Colonic mucosa (tissue), 4 donors: Measurements from ENCODE around the gene ECHDC1. TPM values are rescaled to one million over a fixed set of nuclear protein-coding genes. Genes with fewer than 3 reads are reported as not detected.

Source experiments
- DNase-seq: peaks from one replicate; pipeline ENCODE4 v3.0.0-alpha.2; 2020
- H3K27ac ChIP-seq: fragments of 200-600 bp; one replicate; pipeline ENCODE4 v1.8.0; 2021
- H3K27me3 ChIP-seq: fragments of 200-600 bp; one replicate; pipeline ENCODE4 v1.8.0; 2021
- H3K36me3 ChIP-seq: fragments of 200-600 bp; one replicate; pipeline ENCODE4 v1.8.0; 2021
- H3K4me1 ChIP-seq: fragments of 200-600 bp; one replicate; pipeline ENCODE4 v1.8.0; 2021; ENCODE audit warnings: mild to moderate bottlenecking
- H3K4me3 ChIP-seq: fragments of 200-600 bp; one replicate; pipeline ENCODE4 v1.8.0; 2021
- H3K9ac ChIP-seq, 2 donors: one replicate each; pipeline ENCODE4 v1.7.0; 2013; ENCODE audit warnings: control low read depth in 2 of 2, low read depth in 2 of 2, low read length in 2 of 2
- H3K9me3 ChIP-seq: fragments of 200-600 bp; one replicate; pipeline ENCODE4 v1.8.0; 2021
- intact Hi-C: fragments of 100-400 bp; cut with DNase I; formaldehyde crosslinking; loops from one replicate; pipeline ENCODE4 v1.14.1; 2022
- total RNA-seq, 2 donors: library from RNA; stranded (reverse); fragmentation: NEBNext Ultra II Directional in 1 of 2; extraction: Animal tissue kit (Norgen Biotek cat#: 25700) in 1 of 2; gene quantifications; one replicate each; pipeline ENCODE4 v1.2.1, GENCODE V29; 2021
- TF ChIP-seq, protein P1 (sequence below): fragments of 200-600 bp; IDR thresholded peaks from one replicate; pipeline ENCODE4 v1.8.0; 2022; ENCODE audit warnings: antibody characterized with exemption, mild to moderate bottlenecking
- donor health status: healthy.
- donor health status: DM: no; HTN: no; CAD: no.
- donor health status: DM: no; HTN: no; CAD: no.

ECHDC1 gene
- total RNA-seq, 2 donors from 2014 or later: 56.1 to 111 TPM

DNA sequence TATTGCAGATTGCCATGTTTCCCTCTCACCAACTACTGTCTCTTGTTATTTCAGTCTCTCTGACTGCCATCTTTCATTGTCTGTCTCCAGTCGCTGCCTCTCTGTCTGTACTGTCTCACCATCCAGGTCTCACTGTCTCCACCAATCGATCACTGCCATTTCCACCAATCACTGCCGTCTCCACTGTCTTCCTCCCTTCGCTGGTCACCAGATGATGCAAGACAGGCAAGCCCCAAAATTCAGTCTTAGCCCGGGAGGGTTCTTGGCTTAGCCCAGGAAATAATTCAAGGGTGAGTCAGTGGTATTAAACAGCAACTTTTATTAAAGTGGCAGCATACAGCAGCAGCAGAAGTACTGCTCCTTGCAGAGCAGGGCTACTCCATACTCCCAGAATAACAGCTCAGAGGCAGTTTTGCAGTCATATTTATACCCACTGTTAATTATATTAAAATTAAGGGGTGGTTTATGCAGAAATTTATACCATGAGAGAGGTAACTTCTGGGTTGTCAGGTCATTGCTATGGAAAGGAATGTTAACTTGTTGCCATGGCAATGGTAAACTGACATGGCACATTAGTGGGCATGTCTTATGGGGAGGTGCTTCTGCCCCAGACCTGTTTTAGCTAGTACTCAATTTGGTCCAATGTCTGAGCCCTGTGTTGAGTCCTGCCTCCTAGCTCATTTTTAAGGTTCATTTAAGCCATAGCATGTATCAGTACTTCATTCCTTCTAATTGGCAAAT is 23.0 kb upstream of the ECHDC1 start:
- H3K27ac ChIP-seq: no peak overlapping the region
- no peak for DNase-seq
- intact Hi-C loops: no loop called here

DNA sequence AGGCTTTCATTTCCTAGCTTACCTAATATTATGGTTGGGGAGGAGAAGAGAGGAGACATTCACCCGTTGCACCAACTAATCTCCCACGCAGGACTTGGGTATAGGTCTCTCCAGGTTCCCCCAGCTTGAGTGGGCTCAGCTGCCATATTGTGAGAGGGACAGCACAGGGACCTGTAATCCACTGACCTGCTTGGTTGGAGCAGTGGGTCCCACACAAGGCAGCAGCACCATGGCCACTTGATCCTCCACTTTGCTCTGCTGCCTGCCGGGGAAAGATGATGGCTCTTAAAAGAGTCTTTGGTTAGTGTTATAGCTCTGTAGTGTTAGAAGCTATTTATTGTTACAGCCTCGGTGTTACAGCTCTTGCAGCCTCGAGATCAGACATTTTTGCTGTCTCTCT is 22.5 kb upstream of the ECHDC1 start:
- no peaks in the 10 kb centered on the region for H3K27me3 ChIP-seq
- H3K4me1 ChIP-seq: no peaks in the 10 kb centered on the region
- TF ChIP-seq, protein P1, sequence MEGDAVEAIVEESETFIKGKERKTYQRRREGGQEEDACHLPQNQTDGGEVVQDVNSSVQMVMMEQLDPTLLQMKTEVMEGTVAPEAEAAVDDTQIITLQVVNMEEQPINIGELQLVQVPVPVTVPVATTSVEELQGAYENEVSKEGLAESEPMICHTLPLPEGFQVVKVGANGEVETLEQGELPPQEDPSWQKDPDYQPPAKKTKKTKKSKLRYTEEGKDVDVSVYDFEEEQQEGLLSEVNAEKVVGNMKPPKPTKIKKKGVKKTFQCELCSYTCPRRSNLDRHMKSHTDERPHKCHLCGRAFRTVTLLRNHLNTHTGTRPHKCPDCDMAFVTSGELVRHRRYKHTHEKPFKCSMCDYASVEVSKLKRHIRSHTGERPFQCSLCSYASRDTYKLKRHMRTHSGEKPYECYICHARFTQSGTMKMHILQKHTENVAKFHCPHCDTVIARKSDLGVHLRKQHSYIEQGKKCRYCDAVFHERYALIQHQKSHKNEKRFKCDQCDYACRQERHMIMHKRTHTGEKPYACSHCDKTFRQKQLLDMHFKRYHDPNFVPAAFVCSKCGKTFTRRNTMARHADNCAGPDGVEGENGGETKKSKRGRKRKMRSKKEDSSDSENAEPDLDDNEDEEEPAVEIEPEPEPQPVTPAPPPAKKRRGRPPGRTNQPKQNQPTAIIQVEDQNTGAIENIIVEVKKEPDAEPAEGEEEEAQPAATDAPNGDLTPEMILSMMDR: no peak
- no peak overlapping the region for H3K4me3 ChIP-seq
- H3K9me3 ChIP-seq: no peaks in the 10 kb centered on the region
- intact Hi-C loops: no loop called here
- DNase-seq: no peak
- no peak overlapping the region for H3K27ac ChIP-seq
- H3K36me3 ChIP-seq: no peaks in the 10 kb centered on the region
- no peak overlapping the region for H3K9ac ChIP-seq

More for the DNA sequence above, 23.0 kb upstream of the ECHDC1 start:
- H3K4me3 ChIP-seq: no peak overlapping the region
- no peaks in the 10 kb centered on the region for H3K4me1 ChIP-seq
- no peaks in the 10 kb centered on the region for H3K36me3 ChIP-seq
- TF ChIP-seq, protein P1: no peak
- H3K27me3 ChIP-seq: no peaks in the 10 kb centered on the region
- no peak overlapping the region for H3K9ac ChIP-seq
- no peaks in the 10 kb centered on the region for H3K9me3 ChIP-seq

DNA sequence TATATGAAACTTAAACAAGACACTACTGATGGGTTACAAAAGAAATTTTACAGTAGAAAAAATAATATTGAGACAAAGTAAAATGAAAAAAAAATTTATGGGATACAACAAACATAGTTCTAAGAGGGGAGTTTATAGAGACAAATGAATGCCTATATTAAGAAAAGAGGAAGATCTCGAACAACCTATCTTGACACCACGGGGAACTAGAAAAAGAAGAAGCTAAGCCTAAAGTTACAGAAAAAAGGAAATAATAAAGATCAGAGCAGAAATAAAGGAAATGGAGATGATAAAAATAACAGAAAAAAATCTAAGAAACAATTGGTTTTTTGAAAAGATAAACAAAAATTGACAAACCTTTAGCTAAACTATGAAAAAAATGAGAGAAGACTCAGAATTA is 9.1 kb upstream of the ECHDC1 start:
- Histone ChIP-seq H3K9me3 (no peaks in the 10 kb centered on the region), H3K27me3 (no peaks in the 10 kb centered on the region), H3K27ac (no peak overlapping the region), H3K4me1 (no peaks in the 10 kb centered on the region), H3K9ac (no peak overlapping the region), H3K36me3 (no peaks in the 10 kb centered on the region), H3K4me3 (no peak overlapping the region)
- intact Hi-C loops: no loop called here
- DNase-seq: no peak
- TF ChIP-seq, protein P1: no peak

DNA sequence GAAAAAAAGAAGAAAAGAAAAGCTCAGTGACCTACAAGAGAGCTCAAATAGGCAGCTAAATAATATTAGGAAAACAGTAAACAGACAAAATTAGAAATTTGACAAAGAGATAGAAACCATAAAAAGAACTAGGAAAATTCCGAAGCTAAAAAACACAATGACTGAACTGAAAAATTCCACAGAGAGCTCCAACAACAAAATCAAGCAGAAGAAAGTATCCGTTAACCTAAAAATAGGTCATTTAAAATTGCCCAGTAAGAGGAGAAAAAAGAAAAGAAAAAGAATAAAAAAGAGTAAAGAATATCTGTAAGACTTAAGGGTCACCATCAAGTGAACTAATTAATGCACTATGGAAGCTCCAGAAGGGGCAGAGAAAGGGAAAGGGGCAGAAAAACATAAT is 6.6 kb upstream of the ECHDC1 start:
- intact Hi-C loops: no loop called here
- no peak overlapping the region for H3K4me3 ChIP-seq
- no peaks in the 10 kb centered on the region for H3K36me3 ChIP-seq
- no peaks in the 10 kb centered on the region for H3K4me1 ChIP-seq
- no peak overlapping the region for H3K27ac ChIP-seq
- no peak for DNase-seq
- no peaks in the 10 kb centered on the region for H3K27me3 ChIP-seq
- TF ChIP-seq, protein P1: no peak
- H3K9ac ChIP-seq: no peak overlapping the region
- no peaks in the 10 kb centered on the region for H3K9me3 ChIP-seq

DNA sequence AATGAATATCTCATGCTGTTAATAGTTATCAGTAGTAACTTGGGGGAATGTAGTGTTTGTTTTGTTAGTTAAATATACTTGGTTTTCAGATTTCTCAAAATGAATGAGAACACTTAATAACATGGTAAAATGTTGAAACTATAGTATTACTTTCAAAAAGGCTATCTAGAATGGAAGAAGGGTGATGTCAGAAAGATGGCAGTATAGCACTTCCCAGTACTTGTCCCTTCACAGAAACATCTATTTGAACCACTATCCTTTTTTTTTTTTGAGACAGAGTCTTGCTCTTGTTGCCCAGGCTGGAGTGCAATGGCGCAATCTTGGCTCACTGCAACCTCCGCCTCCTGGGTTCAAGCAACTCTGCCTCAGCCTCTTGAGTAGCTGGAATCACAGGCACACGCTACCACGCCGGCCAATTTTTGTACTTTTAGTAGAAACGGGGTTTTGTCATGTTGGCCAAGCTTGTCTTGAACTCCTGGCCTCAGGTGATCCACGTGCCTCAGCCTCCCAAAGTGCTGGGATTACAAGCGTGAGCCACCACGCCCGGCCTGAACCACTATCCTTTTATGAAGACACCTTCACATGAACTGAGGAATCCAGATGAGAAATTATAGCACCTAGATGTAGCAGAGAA is 4.7 kb upstream of the ECHDC1 start:
- Histone ChIP-seq H3K27ac (no peak overlapping the region), H3K4me3 (no peak overlapping the region), H3K4me1 (no peaks in the 10 kb centered on the region), H3K9ac (no peak overlapping the region), H3K9me3 (no peaks in the 10 kb centered on the region), H3K36me3 (no peaks in the 10 kb centered on the region), H3K27me3 (no peaks in the 10 kb centered on the region)
- TF ChIP-seq, protein P1: no peak
- intact Hi-C loops: no loop called here
- no peak for DNase-seq
